NOMO-1 treated with DMSO at 0.1 percent for 48 hours (cell line): ENCODE results near the gene SLC24A2.
"Not testable (repeated sequence)": the region's sequence is repeated elsewhere in the genome, so short reads cannot be mapped to it uniquely, and the experiment has no call there.

ENCODE experiments used
- DNase-seq: peaks from one replicate; lab custom pipeline; 2025; ENCODE audit not compliant: unreplicated experiment; lab: John Stamatoyannopoulos, UW

Gene SLC24A2

DNA sequence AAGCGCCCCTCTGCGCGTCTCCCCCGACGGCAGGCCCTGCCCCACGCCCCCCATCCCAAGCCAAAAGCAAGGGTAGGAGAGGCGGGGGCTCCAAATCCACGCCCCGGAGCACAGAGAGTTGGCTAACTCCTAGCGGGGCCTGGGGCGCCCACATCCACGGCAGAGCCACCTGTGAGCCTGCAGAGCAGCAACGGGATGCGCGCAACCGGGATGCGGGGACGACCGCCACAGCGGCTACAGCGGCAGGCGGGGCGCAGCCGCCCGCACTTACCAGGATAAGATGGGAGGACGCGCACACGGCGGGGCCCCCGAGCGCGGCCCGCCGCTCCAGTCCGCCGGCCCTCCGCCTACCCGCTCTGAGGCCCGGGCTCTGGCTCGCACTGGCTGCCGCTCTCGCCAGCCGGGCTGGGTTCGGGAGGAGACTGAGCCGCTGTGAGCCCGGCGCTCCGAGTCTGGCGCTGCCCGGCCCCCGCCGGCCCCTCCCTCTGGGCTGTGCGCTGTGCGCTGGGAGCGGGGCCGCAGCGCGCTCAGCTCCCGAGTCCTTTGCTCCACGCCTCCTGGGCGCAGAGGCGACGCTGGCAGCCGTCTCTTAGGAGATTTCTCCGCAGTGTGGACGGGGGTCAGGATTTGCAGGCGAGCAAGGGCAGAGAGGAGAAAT is at the start of gene SLC24A2:
SLC24A2 (minus strand) TSS at position 424 of the 658 bp plus-strand sequence.
- DNase-seq = no peak

- DNase-seq = not testable (repeated sequence)
Observed at GRCh38 chr9:19833331-19833730, 44.5 kb upstream of the SLC24A2 start.

DNA sequence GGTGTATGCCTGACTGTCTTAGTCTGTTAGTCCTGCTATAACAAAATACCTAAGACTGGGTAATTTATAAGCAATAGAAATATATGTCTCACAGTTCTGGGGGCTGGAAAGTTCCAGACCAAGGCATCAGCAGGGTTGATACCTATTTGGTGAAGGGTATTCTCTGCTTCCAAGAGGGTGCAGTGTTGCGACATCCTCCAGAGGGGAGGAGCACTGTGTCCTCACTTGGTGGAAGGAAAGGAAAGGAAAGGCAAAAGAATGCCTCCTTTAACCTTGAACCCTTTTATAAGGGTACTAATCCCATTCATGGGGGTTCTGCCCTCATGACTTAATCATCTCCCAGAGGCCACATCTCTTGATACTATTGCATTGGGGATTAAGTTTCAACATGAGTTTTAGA is 42.0 kb upstream of the SLC24A2 start:
- no peak for DNase-seq

GRCh38 chr9:19828576-19829109 is 39.8 kb upstream of the SLC24A2 start:
- no peak for DNase-seq

DNA sequence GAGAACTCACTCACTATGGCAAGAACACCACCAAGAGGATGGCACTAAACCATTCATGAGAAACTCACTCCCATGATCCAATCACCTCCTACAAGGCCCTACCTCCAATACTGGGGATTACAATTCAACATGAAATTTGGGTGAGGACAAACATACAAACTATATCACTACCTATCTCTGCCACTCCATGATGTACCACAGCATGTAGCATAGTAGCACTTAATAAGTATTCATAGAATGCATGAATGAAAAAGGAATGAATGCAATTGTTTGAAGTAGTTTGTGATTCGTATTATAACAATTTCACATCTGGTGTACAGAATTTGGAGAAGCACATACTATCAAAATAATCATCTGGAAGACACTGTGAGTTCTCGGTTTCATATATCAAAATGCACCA is 27.9 kb upstream of the SLC24A2 start:
- DNase-seq = no peak

GRCh38 chr9:19812194-19812593 is 23.4 kb upstream of the SLC24A2 start:
- DNase-seq = no peak

DNA sequence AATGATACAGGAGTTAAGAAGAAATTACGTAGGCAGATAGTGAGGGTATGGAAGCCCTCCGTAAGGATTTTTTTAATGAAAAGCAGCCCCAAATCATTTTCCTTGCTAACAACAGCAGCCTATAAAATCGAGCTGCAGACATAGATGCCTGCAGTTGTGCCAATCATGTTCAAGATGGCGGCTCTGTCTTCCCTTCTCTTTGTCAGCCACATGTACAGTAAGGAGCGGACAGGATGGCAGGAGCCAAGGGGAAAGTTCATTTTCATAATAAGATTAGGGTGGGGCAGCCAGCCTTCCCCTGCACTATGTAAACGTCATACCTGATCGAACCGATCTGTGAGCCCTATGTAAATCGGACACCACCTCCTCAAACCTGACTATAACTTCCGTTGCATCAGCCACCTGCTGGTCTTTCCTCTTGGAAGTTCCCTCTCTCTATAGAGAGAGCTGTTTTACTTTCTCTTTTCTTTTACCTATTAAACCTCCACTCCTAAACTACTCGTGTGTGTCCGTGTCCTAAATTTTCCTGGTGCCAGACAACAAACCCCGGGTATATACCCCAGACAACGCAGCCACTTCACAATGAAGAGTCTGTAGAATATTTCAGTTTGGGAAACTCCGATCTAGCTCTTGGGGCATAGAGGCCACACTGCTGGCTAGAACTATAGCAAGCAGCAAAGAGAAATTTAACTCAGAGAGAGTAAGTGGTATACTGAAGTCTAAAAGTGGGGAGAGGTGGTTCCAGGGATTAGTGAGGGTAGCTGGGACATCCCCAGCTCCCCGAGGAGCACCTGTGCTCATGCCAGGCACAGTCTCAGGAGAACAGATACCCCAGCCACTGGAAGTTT is 20.8 kb upstream of the SLC24A2 start:
- DNase-seq = no peak

DNA sequence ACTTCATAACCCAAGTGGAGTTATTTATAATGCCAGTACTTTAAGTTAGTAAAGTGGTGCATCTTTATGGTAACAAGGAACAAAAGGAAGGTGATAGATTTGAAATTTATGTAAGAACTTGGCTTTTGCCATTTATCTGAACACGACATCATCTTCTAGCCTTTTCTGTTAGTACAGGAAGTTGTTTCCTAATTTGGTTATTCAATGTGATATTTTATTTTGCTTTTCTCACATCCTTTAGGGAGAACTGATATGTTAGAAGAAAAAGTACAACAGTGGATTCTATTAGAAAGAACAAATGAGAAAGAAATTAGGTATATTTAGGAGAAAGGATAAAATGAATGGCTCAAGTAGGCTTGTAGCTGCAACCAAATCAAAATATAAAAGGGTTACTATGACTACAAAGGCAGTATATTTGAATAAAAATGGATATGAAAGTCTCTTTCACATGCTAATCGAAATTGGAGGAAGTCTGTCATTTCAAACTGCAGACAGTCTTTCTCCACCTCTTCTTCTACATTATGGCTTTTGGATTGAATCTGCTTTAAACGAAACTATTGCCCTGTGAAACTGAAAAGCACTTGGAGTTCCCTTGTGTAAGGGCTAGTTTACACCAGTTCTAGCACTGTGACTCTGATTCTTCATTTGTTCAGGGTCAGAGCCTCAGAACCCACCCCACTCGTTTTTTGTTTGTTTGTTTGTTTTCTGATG is 18.5 kb upstream of the SLC24A2 start:
- no peak for DNase-seq

GRCh38 chr9:19804431-19804830 is 15.6 kb upstream of the SLC24A2 start:
- no peak for DNase-seq

- no peak for DNase-seq
Observed at GRCh38 chr9:19800884-19801283, 12.0 kb upstream of the SLC24A2 start.

- DNase-seq = no peak
Observed at GRCh38 chr9:19799784-19800183, 10.9 kb upstream of the SLC24A2 start.

DNA sequence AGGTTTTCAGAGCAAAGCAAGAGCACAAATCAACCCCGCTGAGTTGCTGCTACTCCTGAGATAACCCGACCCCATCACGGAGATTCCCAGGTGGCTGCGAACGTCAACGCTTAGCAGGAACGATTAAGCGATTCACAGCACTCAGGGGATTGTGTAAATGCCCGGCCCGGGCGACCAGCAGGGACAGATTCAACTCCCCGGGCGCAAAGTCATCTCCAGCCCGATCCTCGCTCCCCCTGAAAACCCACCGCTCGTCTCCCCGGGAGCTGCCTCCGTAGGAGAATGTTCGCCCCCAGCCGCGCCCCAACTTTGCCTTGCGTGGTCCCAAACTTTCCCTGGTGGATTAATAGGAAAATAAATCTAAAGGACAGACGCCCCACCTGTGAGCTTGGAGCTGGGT is 685 bp downstream of the SLC24A2 start:
- DNase-seq = no peak

GRCh38 chr9:19787672-19788071 is 1.2 kb downstream of the SLC24A2 start:
- DNase-seq = peak; percentile 52

GRCh38 chr9:19785230-19785629 is 3.6 kb downstream of the SLC24A2 start:
- no peak for DNase-seq

GRCh38 chr9:19784136-19784535 is 4.7 kb downstream of the SLC24A2 start:
- no peak for DNase-seq

DNA sequence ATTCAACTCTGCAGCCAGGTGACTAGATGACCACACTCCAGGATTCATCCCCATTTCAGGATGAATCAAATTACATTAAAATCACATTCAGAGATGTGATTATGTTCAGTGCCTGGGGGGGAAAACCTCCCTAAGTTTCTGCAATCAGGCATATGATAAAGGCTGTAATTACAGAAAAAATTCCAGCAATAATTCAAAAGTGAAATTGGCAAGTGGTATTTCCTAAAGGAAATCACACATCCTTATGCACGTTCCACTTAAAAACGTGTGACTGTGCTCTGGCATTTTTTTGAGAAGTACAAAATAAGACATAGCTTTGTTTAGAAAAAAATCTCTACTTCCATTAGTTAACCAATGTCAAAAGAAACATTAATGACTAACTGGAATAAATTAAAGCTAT is 5.3 kb downstream of the SLC24A2 start:
- no peak for DNase-seq

GRCh38 chr9:19782005-19782404 is 6.8 kb downstream of the SLC24A2 start:
- peak; percentile 2 for DNase-seq

DNA sequence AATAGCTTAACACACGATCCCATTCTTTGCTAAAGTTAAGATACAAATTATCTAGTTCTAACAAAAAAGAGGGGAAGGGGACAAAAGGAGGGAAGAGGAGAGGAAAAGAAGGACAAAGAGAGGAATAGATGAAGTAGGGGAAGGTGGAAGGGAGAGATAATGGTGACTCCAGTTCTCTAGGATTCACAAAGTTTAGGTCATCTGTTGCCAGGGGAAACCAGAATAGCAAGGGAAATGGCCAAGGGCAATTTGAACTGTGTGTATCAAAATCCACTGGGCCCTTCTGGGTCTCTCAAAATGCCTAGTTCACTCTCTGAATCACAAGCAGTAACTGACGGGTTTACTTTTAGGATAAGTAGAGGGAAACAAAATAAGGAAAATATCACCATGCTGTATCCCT is 7.6 kb downstream of the SLC24A2 start:
- no peak for DNase-seq

- no peak for DNase-seq
Observed at GRCh38 chr9:19771446-19771845, 17.4 kb downstream of the SLC24A2 start.

GRCh38 chr9:19770973-19771372 is 17.9 kb downstream of the SLC24A2 start:
- DNase-seq = no peak

- DNase-seq = no peak
Observed at GRCh38 chr9:19769213-19769612, 19.6 kb downstream of the SLC24A2 start.

- no peak for DNase-seq
Observed at GRCh38 chr9:19768798-19769197, 20.0 kb downstream of the SLC24A2 start.
